IMR-90 (cell line): ENCODE results near the gene KLHL25. TPM values are rescaled to one million over a fixed set of nuclear protein-coding genes. Genes with fewer than 3 reads are reported as not detected.

Experiments
- ATAC-seq: fragments of 200-7000 bp; cut with Tn5 transposase; 2 replicates; pipeline ENCODE4 v1.9.1; 2020; ENCODE audit warnings: low read depth, mild to moderate bottlenecking, moderate library complexity
- BruUV-seq: library from RNA; stranded (reverse); fragments of 400-500 nt; replicated peaks from 2 replicates; lab custom pipeline; 2021; lab: Mats Ljungman, UMichigan
- CTCF ChIA-PET: fragments of 300-600 bp; formaldehyde crosslinking; extraction: SDS; loops from one replicate; lab custom pipeline; 2021; ENCODE audit warnings: antibody characterized with exemption; lab: Yijun Ruan, JAX
- POLR2A ChIA-PET: fragments of 300-600 bp; sonication (Branson Sonifier 250); formaldehyde crosslinking; loops from one replicate; lab custom pipeline; 2022; ENCODE audit warnings: antibody characterized with exemption; ENCODE audit not compliant: unreplicated experiment; lab: Charles Lee
- DNase-seq: peaks from one replicate; pipeline ENCODE4 v3.0.0; 2013
- H2AFZ ChIP-seq: replicated peaks from 2 replicates; pipeline ENCODE3; 2013; ENCODE audit warnings: low read length, mild to moderate bottlenecking; ENCODE audit not compliant: poor library complexity
- H2AK5ac ChIP-seq: 2 replicates; pipeline ENCODE4 v1.6.1; 2013; ENCODE audit warnings: low read depth, low read length, inconsistent platforms
- H2AK9ac ChIP-seq: replicated peaks from 2 replicates; pipeline ENCODE3; 2013; ENCODE audit warnings: mild to moderate bottlenecking, low read depth, low read length, moderate library complexity; ENCODE audit not compliant: poor library complexity
- H2BK120ac ChIP-seq: 2 replicates; pipeline ENCODE4 v1.6.1; 2013; ENCODE audit warnings: low read depth, low read length, inconsistent platforms
- H2BK15ac ChIP-seq: 3 replicates; pipeline ENCODE4 v1.6.1; 2013; ENCODE audit warnings: low read depth, low read length, inconsistent platforms
- H2BK20ac ChIP-seq: 2 replicates; pipeline ENCODE4 v1.6.1; 2013; ENCODE audit warnings: low read depth, mild to moderate bottlenecking, inconsistent platforms, low read length, moderate library complexity
- H2BK5ac ChIP-seq: 2 replicates; pipeline ENCODE4 v1.6.1; 2013; ENCODE audit warnings: mild to moderate bottlenecking, low read depth, low read length, inconsistent platforms; ENCODE audit not compliant: poor library complexity, severe bottlenecking
- H3K14ac ChIP-seq: replicated peaks from 2 replicates; pipeline ENCODE4 v1.6.1; 2013; ENCODE audit warnings: low read depth, low read length, inconsistent platforms
- H3K18ac ChIP-seq: 2 replicates; pipeline ENCODE4 v1.6.1; 2013; ENCODE audit warnings: low read depth, low read length, control low read depth
- H3K23ac ChIP-seq: 2 replicates; pipeline ENCODE4 v1.6.1; 2013; ENCODE audit warnings: low read depth, low read length, inconsistent platforms
- H3K27ac ChIP-seq: 2 replicates; pipeline ENCODE4 v1.5.1; 2013; ENCODE audit warnings: mild to moderate bottlenecking, control low read depth, low read length; ENCODE audit not compliant: insufficient read depth
- H3K27me3 ChIP-seq: 2 replicates; pipeline ENCODE4 v1.6.1; 2013; ENCODE audit warnings: low read length; ENCODE audit not compliant: control insufficient read depth, insufficient read depth
- H3K36me3 ChIP-seq: 2 replicates; pipeline ENCODE4 v1.6.1; 2013; ENCODE audit warnings: low read length, mixed read lengths; ENCODE audit not compliant: control insufficient read depth, insufficient read depth
- H3K4ac ChIP-seq: 2 replicates; pipeline ENCODE4 v1.6.1; 2013; ENCODE audit warnings: low read depth, low read length, inconsistent platforms
- H3K4me1 ChIP-seq: 2 replicates; pipeline ENCODE4 v1.6.1; 2013; ENCODE audit warnings: low read length, mixed read lengths; ENCODE audit not compliant: control insufficient read depth, insufficient read depth
- H3K4me2 ChIP-seq: 2 replicates; pipeline ENCODE4 v1.6.1; 2013; ENCODE audit warnings: low read depth, mild to moderate bottlenecking, control low read depth, low read length, moderate library complexity
- H3K4me3 ChIP-seq: 2 replicates; pipeline ENCODE4 v1.5.1; 2013; ENCODE audit warnings: low read depth, mild to moderate bottlenecking, control low read depth, low read length, moderate library complexity; ENCODE audit not compliant: insufficient read depth
- H3K56ac ChIP-seq: 2 replicates; pipeline ENCODE4 v1.6.1; 2013; ENCODE audit warnings: low read length, inconsistent platforms; ENCODE audit not compliant: insufficient read depth; ENCODE audit errors: extremely low read depth
- H3K79me1 ChIP-seq, 2 experiments: 2 replicates each; pipeline ENCODE4 v1.6.1; 2013; ENCODE audit warnings: low read length in 2 of 2, inconsistent platforms in 1 of 2, low read depth in 1 of 2
- H3K9ac ChIP-seq: 2 replicates; pipeline ENCODE4 v1.6.1; 2013; ENCODE audit warnings: low read depth, low read length, control low read depth
- H3K9me1 ChIP-seq: 2 replicates; pipeline ENCODE4 v1.6.1; 2013; ENCODE audit warnings: low read length, inconsistent platforms; ENCODE audit not compliant: insufficient read depth
- H3K9me3 ChIP-seq: 2 replicates; pipeline ENCODE4 v1.6.1; 2013; ENCODE audit warnings: low read length; ENCODE audit not compliant: control insufficient read depth, insufficient read depth
- H4K20me1 ChIP-seq: 2 replicates; pipeline ENCODE4 v1.6.1; 2013; ENCODE audit warnings: low read length, inconsistent platforms; ENCODE audit not compliant: insufficient read depth
- H4K5ac ChIP-seq: 2 replicates; pipeline ENCODE4 v1.6.1; 2013; ENCODE audit warnings: mild to moderate bottlenecking, low read depth, low read length, control low read depth
- H4K8ac ChIP-seq, 2 experiments: 2 replicates each; pipeline ENCODE4 v1.6.1; 2013; ENCODE audit warnings: low read depth in 2 of 2, low read length in 2 of 2, control low read depth in 1 of 2, inconsistent platforms in 1 of 2
- H4K91ac ChIP-seq: 2 replicates; pipeline ENCODE4 v1.6.1; 2013; ENCODE audit warnings: low read depth, low read length, inconsistent platforms; ENCODE audit not compliant: insufficient read depth
- CEBPB ChIP-seq: IDR thresholded peaks from 2 replicates; pipeline ENCODE4 v1.6.1; 2012; ENCODE audit warnings: low read depth, low read length, improper control_type of control experiment
- MAZ ChIP-seq: IDR thresholded peaks from 2 replicates; pipeline ENCODE4 v1.6.1; 2012; ENCODE audit warnings: low read depth, mild to moderate bottlenecking, low read length, improper control_type of control experiment, moderate library complexity, borderline replicate concordance
- NFE2L2 ChIP-seq: fragments of 150-350 bp; IDR thresholded peaks from 2 replicates; pipeline ENCODE4 v1.6.1; 2016; ENCODE audit warnings: low read depth, mild to moderate bottlenecking, low read length
- POLR2A ChIP-seq: IDR thresholded peaks from 2 replicates; pipeline ENCODE4 v1.6.1; 2012; ENCODE audit warnings: mild to moderate bottlenecking, low read depth, low read length
- WGBS, 2 experiments: methylation state at CpG; one replicate each; pipeline versions ENCODE4 v1.1.5 to v1.1.7; 2013; ENCODE audit warnings: missing lambda C conversion rate in 2 of 2; ENCODE audit not compliant: insufficient read length in 1 of 2; ENCODE audit errors: extremely low coverage in 2 of 2; 5-methylcytosine and 5-hydroxymethylcytosine counted together
- dilution Hi-C: fragments of 300-500 bp; cut with HindIII; formaldehyde crosslinking; loops from one replicate; pipeline ENCODE4 v1.14.3; 2018; ENCODE audit warnings: low sequenced_read_pairs; ENCODE audit not compliant: unreplicated experiment
- in situ Hi-C: fragments of 300-500 bp; cut with MboI; formaldehyde crosslinking; loops from 3 replicates; pipeline ENCODE4 v1.14.3; 2019; ENCODE audit warnings: low sequenced_read_pairs, inconsistent platforms, mixed read lengths
- intact Hi-C: fragments of 100-400 bp; cut with micrococcal nuclease; formaldehyde crosslinking; loops from 2 replicates; pipeline ENCODE4 v1.10.0; 2022
- polyA plus RNA-seq, 3 experiments: library from polyadenylated mRNA; depleted of rRNA; stranded (reverse); fragments of >200 nt; gene quantifications; 2 replicates each; pipeline ENCODE4 v1.2.3, GENCODE V29; 2012; ENCODE audit warnings: low replicate concordance in 1 of 3
- total RNA-seq: library from RNA; depleted of rRNA; stranded (reverse); fragments of >200 nt; gene quantifications from 2 replicates; pipeline ENCODE4 v1.2.3, GENCODE V29; 2012

Gene KLHL25
- total and polyA plus RNA-seq, 2 of the 4 experiments (the other 2 are of a cell fraction): 2.7 to 5.6 TPM

DNA sequence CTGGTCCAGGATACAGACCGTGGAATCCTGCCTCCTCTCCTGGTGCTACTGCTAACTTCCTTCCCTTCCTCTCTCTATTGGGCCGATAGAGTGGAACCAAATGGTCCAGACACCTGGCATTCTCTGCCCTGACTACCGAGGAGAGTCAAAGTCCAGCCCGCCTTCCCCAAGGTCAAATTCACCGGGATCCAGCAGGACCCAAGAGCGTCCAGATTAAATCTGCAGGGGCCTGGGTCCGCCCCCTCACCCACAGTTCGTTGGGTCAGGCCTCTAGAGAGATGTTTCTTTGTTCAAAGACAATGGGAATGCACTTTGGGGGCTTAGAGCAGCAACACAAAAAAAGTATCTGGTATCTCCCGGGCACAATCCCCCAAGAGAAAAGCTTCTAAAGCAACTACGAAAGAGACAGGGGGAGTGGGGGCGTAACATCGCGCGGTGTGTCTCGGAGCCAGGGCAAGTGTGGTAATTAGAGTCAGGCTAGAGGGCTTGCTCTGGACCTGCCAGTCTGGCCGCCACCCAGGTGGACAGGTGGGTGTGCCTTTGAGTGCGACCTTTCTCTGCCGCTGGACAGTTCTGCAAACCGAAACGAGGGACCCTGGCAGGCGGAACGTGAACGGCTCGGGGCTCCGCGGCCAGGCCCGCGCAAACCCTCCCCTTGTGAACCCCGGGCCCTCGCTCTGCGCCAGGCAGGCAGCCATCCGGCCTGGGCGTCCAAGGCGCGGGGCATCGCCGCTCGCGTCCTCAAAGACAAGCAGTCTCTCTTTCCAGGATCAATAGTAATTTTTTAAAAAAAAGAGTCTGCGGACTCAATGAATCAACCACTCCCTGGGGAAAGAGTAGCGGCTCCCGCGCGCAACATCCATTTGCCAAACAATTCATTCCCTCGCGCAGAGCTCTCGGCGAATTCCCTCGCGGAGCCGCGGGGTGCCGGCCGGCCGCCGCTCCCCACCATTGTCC, 806 bp downstream of the KLHL25 start:
- Histone ChIP-seq H3K4me1 (peaks cover 9% of the 10 kb centered on the region), H2AFZ (peak overlapping the region; percentile 97), H4K20me1 (peaks cover 18% of the 10 kb centered on the region; the same call in 1 of the 2 replicates), H3K4ac (no peak overlapping the region), H2AK5ac (no peak overlapping the region), H3K27ac (peak overlapping the region; percentile 3; the same call in 1 of the 2 replicates), H3K56ac (peak overlapping the region; percentile 32; the same call in 1 of the 2 replicates), H3K79me1 (peaks cover 22 to 37% of the 10 kb centered on the region in 2 experiments; a peak in 3 of 4 replicates), H2BK20ac (no peak overlapping the region), H3K9me3 (no peaks in the 10 kb centered on the region), H4K5ac (no peak overlapping the region), H2BK120ac (no peak overlapping the region), H2BK15ac (no peak overlapping the region), H3K36me3 (no peaks in the 10 kb centered on the region), H4K91ac (no peak overlapping the region), H3K18ac (no peak overlapping the region), H2AK9ac (peak overlapping the region; percentile 60), H2BK5ac (no peak overlapping the region), H3K4me2 (peak overlapping the region; percentile 84), H4K8ac (no peak overlapping the region), H3K9me1 (peaks cover 19% of the 10 kb centered on the region), H3K27me3 (no peaks in the 10 kb centered on the region), H3K4me3 (peak overlapping the region; percentile 61), H3K23ac (peak overlapping the region; percentile 58), H3K14ac (no peak overlapping the region), H3K9ac (peak overlapping the region; percentile 52)
- no TSS peak for BruUV-seq
- ATAC-seq (peak; percentile 48), DNase-seq (peak; percentile 15)
- ChIA-PET POLR2A (no interaction called here), CTCF (no interaction called here)
- intact Hi-C loops: loop anchor here (5.0 to 10.0 kb wide), 2 partner anchors 52 to 179 kb away; no protein-coding TSS in a partner anchor
- in situ Hi-C loops: no loop called here
- dilution Hi-C loops: no loop called here
- TF ChIP-seq CEBPB: no peak
- peak; percentile 12; the same call in 1 of the 2 replicates for TF ChIP-seq MAZ
- TF ChIP-seq POLR2A: no peak
- no peak for TF ChIP-seq NFE2L2
- WGBS, 2 experiments: 1% methylated on average over 22 of the region's 56 CpGs; no CpG with 5 or more reads in 1 of the 2 experiments
